GM12873 (cell line): ENCODE results near the gene GK.

Experiments
- CTCF ChIP-seq: IDR thresholded peaks from 2 replicates; pipeline ENCODE4 v1.5.1; 2012; ENCODE audit warnings: low read depth, mild to moderate bottlenecking, moderate library complexity, low read length, control low read depth; ENCODE audit not compliant: insufficient read depth; ENCODE audit errors: missing control alignments

Gene GK

GRCh38 chrX:30673127-30673796 lies 20.0 kb downstream of the GK start:
- TF ChIP-seq CTCF = no peak

GRCh38 chrX:30673884-30674598 lies 20.8 kb downstream of the GK start:
- no peak for TF ChIP-seq CTCF

- no peak for TF ChIP-seq CTCF
Observed at GRCh38 chrX:30674799-30675198, 21.6 kb downstream of the GK start.

GRCh38 chrX:30679369-30679768 lies 26.1 kb downstream of the GK start:
- no peak for TF ChIP-seq CTCF

- TF ChIP-seq CTCF = no peak
Observed at GRCh38 chrX:30680618-30681017, 27.4 kb downstream of the GK start.

GRCh38 chrX:30688641-30689040 lies 35.4 kb downstream of the GK start:
- TF ChIP-seq CTCF = no peak

GRCh38 chrX:30689116-30689515 lies 35.9 kb downstream of the GK start:
- TF ChIP-seq CTCF = no peak
